ENCODE results near the gene C3orf33. TPM values are rescaled to one million over a fixed set of nuclear protein-coding genes. Genes with fewer than 3 reads are reported as not detected.

Gene C3orf33
- polyA plus RNA-seq, 1 donor from 2014 or later, result 1.8 TPM

Other genes with a start within 250 kb of the C3orf33 start
- gene PLCH1, start 61.2 kb downstream of the C3orf33 start, polyA plus RNA-seq (ENCODE audit: insufficient read depth, low read depth, low replicate concordance), result 1.1 TPM
- gene SLC33A1, start 48.1 kb upstream of the C3orf33 start, polyA plus RNA-seq (ENCODE audit: insufficient read depth, low read depth, low replicate concordance), result 16.3 TPM
- gene GMPS, start 64.4 kb upstream of the C3orf33 start, polyA plus RNA-seq (ENCODE audit: insufficient read depth, low read depth, low replicate concordance), result 61.0 TPM

Data from brain (organoid and tissue), 1 donor.